ENCODE measurements around the gene TEX28. TPM values are rescaled to one million over a fixed set of nuclear protein-coding genes. Genes with fewer than 3 reads are reported as not detected.
A peak's percentile ranks its signal among the peaks of the same experiment; 100 is the strongest.

TEX28 gene
- total RNA-seq, 1 experiment from 2014 or later = not detected

DNA sequence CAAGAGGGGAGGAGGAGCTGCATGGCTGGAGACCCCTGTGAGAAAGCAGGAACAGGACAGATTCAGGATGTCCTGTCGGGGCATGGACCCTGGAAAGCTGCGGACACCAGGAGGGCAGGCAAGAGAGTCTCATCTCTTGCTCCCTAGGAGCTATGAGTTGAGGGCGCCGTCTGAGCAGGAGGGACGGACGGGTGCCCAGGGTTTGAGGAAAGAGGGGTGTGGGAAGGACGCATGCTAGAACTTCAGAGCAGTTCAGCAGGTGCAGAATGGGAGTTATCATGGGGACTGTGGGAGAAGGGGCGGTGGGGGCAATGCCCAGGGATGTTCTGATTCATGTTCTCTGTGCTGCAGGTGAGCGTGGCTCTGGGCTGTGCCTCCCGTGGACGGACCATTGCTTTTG lies 25.5 kb upstream of the TEX28 start:
- ChIA-PET POLR2A (ENCODE audit: low non-redundant PET) (no interaction called here), CTCF (no interaction called here)
- peaks cover 23% of the 10 kb centered on the region for H3K27me3 ChIP-seq (replicated peaks; ENCODE audit: insufficient read depth, low read depth, low read length, poor library complexity)
- H3K9me3 ChIP-seq (ENCODE audit: low read depth, low read length, poor library complexity, severe bottlenecking) = no peaks in the 10 kb centered on the region
- H3K4me1 ChIP-seq (ENCODE audit: insufficient read depth, low read length, poor library complexity, severe bottlenecking) = no peaks in the 10 kb centered on the region
- H3K27ac ChIP-seq (ENCODE audit: low read depth, low read length, poor library complexity, severe bottlenecking) = no peak overlapping the region
- no peak for TF ChIP-seq CTCF (conservative IDR thresholded peaks at IDR 0.05; ENCODE audit: low read depth, low read length)
- TF ChIP-seq EZH2 (IDR thresholded peaks at IDR 0.05; ENCODE audit: borderline replicate concordance, low read depth, low read length, poor library complexity, severe bottlenecking) = no peak
- H3K36me3 ChIP-seq (ENCODE audit: insufficient read depth, low read length, poor library complexity, severe bottlenecking) = no peaks in the 10 kb centered on the region
- intact Hi-C loops (cut with micrococcal nuclease; ENCODE audit: unreplicated experiment) = no loop called here
- no peak overlapping the region for H3K4me3 ChIP-seq (ENCODE audit: low read depth, low read length, poor library complexity, severe bottlenecking)
- no peak for DNase-seq (ENCODE audit: low spot score)
- BruUV-seq (replicated peaks) = no TSS peak

- no peak overlapping the region for H3K4me3 ChIP-seq (ENCODE audit: low read depth, low read length, poor library complexity, severe bottlenecking)
- intact Hi-C loops (cut with micrococcal nuclease; ENCODE audit: unreplicated experiment) = no loop called here
- no peaks in the 10 kb centered on the region for H3K4me1 ChIP-seq (ENCODE audit: insufficient read depth, low read length, poor library complexity, severe bottlenecking)
- TF ChIP-seq CTCF (conservative IDR thresholded peaks at IDR 0.05; ENCODE audit: low read depth, low read length) (peak; percentile 61), EZH2 (IDR thresholded peaks at IDR 0.05; ENCODE audit: borderline replicate concordance, low read depth, low read length, poor library complexity, severe bottlenecking) (no peak)
- ChIA-PET CTCF (no interaction called here), POLR2A (ENCODE audit: low non-redundant PET) (no interaction called here)
- H3K9me3 ChIP-seq (ENCODE audit: low read depth, low read length, poor library complexity, severe bottlenecking) = no peaks in the 10 kb centered on the region
- DNase-seq (ENCODE audit: low spot score) = peak; percentile 42
- no peaks in the 10 kb centered on the region for H3K36me3 ChIP-seq (ENCODE audit: insufficient read depth, low read length, poor library complexity, severe bottlenecking)
- H3K27ac ChIP-seq (ENCODE audit: low read depth, low read length, poor library complexity, severe bottlenecking) = no peak overlapping the region
- peaks cover under 1% of the 10 kb centered on the region for H3K27me3 ChIP-seq (replicated peaks; ENCODE audit: insufficient read depth, low read depth, low read length, poor library complexity)
- BruUV-seq (replicated peaks) = no TSS peak
Observed at GRCh38 chrX:154317391-154317995, 22.6 kb upstream of the TEX28 start.

DNA sequence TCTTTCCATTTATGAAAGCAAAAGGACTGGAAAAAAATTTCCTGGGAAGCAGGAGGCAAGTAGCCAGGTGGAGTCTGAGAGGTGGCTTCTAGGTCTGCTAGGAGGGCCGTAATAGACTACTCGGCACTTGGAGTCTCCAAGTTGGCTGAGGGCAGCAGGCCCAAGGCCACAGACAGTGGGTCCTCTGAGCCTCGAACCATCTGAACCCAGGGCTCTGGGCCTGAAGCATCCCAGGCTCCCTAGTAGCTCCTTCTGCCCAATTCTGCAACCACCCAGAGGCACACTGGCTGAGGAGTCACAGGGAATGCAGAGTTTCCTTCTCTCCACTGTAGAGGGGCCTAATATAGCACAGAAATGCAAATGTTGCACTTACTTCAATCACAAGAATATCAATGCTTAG lies 20.5 kb upstream of the TEX28 start:
- BruUV-seq (replicated peaks) = no TSS peak
- CTCF ChIA-PET = interaction anchor here (1.3 kb wide), 1 partner anchor 8 kb away, joined by 3 read pairs; no protein-coding TSS in a partner anchor

More for the DNA sequence above, 20.5 kb upstream of the TEX28 start:
- POLR2A ChIA-PET (ENCODE audit: low non-redundant PET) = no interaction called here
- no peak overlapping the region for H3K27ac ChIP-seq (ENCODE audit: low read depth, low read length, poor library complexity, severe bottlenecking)
- DNase-seq (ENCODE audit: low spot score) = no peak
- no peaks in the 10 kb centered on the region for H3K27me3 ChIP-seq (replicated peaks; ENCODE audit: insufficient read depth, low read depth, low read length, poor library complexity)
- no peak for TF ChIP-seq CTCF (conservative IDR thresholded peaks at IDR 0.05; ENCODE audit: low read depth, low read length)
- TF ChIP-seq EZH2 (IDR thresholded peaks at IDR 0.05; ENCODE audit: borderline replicate concordance, low read depth, low read length, poor library complexity, severe bottlenecking) = no peak
- no peak overlapping the region for H3K4me3 ChIP-seq (ENCODE audit: low read depth, low read length, poor library complexity, severe bottlenecking)
- no peaks in the 10 kb centered on the region for H3K4me1 ChIP-seq (ENCODE audit: insufficient read depth, low read length, poor library complexity, severe bottlenecking)
- no peaks in the 10 kb centered on the region for H3K9me3 ChIP-seq (ENCODE audit: low read depth, low read length, poor library complexity, severe bottlenecking)
- intact Hi-C loops (cut with micrococcal nuclease; ENCODE audit: unreplicated experiment) = no loop called here
- H3K36me3 ChIP-seq (ENCODE audit: insufficient read depth, low read length, poor library complexity, severe bottlenecking) = no peaks in the 10 kb centered on the region
